Lower leg skin (tissue), 3 donors: Measurements from ENCODE around the gene BCL3.

Source experiments
- POLR2A ChIP-seq, 2 donors: fragments of 450-650 bp; IDR thresholded peaks; one replicate each; pipeline ENCODE4 v1.6.1; 2016 to 2017; ENCODE audit warnings: antibody characterized with exemption in 2 of 2, mild to moderate bottlenecking in 1 of 2, moderate library complexity in 1 of 2
- TF ChIP-seq, protein P1 (sequence below), 3 donors: fragments of 450-650 bp; IDR thresholded peaks; one replicate each; pipeline ENCODE4 v1.5.1; 2016; ENCODE audit warnings: antibody characterized with exemption in 3 of 3, mild to moderate bottlenecking in 3 of 3, moderate library complexity in 2 of 3

- TF ChIP-seq, protein P1, sequence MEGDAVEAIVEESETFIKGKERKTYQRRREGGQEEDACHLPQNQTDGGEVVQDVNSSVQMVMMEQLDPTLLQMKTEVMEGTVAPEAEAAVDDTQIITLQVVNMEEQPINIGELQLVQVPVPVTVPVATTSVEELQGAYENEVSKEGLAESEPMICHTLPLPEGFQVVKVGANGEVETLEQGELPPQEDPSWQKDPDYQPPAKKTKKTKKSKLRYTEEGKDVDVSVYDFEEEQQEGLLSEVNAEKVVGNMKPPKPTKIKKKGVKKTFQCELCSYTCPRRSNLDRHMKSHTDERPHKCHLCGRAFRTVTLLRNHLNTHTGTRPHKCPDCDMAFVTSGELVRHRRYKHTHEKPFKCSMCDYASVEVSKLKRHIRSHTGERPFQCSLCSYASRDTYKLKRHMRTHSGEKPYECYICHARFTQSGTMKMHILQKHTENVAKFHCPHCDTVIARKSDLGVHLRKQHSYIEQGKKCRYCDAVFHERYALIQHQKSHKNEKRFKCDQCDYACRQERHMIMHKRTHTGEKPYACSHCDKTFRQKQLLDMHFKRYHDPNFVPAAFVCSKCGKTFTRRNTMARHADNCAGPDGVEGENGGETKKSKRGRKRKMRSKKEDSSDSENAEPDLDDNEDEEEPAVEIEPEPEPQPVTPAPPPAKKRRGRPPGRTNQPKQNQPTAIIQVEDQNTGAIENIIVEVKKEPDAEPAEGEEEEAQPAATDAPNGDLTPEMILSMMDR (IDR thresholded peaks at IDR 0.05), result no peak
- no peak for TF ChIP-seq POLR2A (IDR thresholded peaks at IDR 0.05)
These were observed 10.1 kb downstream of the BCL3 start for GRCh38 chr19:44758596-44758995.
